Embryonic facial prominence (tissue), 1 donor: ENCODE data around the gene BAIAP2.
"Not testable (repeated sequence)": the region's sequence is repeated elsewhere in the genome, so short reads cannot be mapped to it uniquely, and the experiment has no call there.

ENCODE experiments used
- DNase-seq: peaks from one replicate; pipeline ENCODE4 v3.0.0-alpha.2; 2016; ENCODE audit errors: extremely low spot score

The BAIAP2 gene

DNA sequence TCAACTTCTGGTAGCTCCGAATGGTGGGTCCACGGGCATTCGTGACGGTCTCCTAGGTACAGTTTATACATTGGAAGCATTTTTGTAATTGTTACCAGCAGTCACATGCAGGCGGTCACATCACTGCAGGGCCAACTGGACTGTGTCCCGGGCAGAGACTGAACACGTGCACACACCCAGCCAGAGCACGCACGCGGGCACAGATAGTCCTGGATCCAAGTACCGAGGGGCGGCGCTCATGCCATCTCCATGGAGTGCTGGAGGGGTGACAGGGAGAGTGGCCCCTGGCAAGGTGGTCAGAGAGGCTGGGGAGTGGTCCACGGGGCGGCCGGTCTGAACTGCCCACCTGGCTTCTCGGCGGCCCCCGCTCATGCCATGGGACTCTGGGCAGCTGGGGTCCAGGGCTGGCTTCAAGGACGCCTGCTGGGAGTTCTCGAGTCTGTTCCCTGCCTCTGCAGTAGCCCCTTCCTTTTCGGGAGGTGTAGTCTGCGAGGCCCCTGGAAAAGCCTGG is 34.2 kb downstream of the BAIAP2 start:
- no peak for DNase-seq

DNA sequence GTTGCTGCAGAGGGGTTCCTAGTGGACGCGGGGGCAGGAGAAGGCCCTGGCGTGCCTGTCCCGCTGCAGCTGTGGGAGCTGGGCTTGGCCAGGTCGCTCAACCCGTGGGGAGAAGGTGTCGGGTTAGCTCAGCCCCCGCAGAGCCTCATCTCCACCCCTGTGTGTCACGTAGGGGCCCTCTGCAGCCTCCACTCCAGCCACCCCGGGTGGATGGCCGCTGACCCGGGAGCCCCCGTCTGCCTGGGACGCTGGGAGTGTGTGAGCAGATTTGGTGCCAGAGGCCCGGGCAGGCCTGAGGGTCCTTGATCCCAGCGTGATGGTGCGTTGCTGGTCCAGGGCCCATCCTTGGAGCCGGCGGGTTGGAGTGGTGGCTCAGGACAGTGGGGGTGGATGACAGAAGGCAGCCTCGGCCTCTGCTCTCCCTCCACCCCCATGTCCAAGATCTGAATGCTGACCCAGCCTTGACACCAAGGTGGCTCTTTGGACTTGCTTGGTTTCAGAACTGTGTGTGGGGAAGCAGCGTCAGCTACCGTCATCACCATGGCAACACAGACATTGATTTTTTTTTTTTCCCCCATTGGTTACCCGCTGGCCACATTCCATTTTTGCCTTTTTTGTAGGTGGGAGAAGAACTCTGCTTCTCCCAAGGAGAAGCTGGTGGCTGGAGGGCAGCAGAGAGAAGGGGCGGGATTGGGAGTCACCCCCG is 35.7 kb downstream of the BAIAP2 start:
- no peak for DNase-seq

DNA sequence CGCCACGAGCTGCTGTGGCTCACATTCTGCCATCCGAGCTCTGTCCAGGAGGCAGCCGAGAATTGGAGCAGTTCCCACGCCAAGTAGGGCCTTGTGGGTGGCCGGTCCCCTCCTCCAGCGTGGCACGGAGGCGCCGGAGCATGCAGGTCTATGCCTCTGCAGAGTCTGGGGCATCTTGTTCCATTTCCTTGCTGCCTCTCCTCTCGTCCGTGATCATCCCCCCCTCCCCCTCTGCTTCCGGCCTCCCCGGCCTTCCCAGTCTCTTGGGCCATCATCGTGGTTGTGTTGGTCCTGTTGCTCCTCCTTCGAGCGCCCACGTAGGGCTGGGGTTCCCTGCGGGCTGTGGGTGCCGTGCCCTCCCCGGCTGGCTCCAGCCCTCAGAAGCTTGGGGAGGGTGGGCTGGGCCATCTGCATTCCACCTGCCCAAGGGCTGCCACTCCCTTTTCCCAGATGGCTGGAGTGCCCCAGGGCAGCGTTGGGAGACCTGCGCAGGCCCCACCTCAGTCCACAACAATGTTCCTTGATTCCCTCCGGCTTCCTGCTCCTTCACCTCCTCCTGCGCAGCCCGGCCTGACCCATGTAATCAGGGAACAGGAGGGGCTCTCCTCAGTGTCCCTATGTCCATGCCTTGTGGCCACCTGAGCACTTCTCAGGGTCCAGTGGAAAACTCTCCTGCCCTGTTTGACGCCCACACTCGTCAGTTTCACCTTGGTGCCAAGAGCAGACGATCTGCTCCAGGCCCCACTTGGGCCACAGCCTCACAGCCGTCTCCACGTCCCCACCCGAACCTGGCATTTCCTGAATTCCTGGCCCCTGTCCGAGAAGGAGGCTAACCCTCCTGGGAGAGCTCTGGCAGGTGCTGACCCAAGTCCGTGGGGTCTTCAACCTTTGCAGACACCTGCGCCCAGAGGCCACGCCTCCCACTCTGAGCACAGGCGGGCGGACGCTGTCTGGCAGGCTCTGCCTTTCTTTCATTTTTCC is 37.1 kb downstream of the BAIAP2 start:
- DNase-seq, result no peak

DNA sequence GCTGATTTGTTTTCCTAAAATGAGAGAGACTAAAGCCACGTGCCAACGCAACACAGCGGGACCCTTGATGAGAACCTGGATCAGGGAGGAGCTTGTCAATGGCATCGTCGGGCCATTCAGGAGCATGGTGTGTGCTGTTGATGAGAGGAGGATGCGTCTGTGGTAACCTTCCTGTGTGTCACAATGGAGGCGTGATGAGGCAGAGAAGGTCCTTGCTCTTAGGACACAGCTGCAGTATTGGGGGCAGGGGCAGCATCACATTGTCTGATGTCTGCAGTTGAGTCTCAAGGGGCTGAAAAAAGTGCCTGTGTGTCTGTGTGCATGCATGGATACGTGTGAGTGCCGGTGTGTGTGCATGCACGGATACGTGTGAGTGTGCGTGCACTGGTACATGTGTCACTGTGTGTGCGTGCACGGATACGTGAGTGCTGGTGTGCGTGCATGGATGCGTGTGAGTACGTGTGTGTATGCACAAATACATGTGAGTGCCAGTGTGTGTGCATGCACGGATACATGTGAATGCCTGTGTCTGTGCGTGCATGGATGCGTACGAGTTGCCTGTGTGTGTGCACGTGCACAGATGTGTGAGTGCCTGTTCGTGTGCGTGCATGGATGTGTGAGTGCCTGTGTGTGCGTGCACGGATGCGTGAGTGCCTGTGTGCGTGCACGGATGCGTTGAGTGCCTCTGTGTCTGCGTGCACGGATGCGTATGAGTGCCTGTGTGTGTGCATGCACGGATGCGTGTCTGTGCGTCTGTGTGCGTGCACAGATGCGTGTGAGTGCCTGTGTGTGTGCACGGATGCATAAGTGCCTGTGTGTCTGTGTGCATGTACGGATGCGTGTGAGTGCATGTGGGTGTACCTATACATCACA is 39.3 kb downstream of the BAIAP2 start:
- DNase-seq, result no peak

DNA sequence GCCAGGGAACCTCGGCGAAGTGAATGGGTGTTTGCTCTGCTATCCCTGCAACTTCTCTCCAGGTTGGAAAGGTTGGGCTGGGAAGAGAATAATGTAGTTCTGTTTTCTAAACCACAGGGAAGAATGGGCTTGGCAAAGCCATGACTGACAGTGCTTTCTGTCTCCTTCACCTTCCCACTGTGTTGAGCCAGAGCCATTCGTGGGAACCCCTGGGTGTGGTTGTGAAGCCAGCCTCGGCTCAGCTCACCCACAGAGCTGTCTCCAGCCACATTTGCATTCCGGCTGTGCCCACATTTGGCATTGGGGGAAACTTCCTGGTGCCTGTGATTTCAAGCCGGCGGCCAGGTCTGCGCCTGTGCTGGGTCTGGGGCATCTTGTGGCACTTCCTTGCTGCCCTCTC is 39.9 kb downstream of the BAIAP2 start:
- DNase-seq, result no peak

DNA sequence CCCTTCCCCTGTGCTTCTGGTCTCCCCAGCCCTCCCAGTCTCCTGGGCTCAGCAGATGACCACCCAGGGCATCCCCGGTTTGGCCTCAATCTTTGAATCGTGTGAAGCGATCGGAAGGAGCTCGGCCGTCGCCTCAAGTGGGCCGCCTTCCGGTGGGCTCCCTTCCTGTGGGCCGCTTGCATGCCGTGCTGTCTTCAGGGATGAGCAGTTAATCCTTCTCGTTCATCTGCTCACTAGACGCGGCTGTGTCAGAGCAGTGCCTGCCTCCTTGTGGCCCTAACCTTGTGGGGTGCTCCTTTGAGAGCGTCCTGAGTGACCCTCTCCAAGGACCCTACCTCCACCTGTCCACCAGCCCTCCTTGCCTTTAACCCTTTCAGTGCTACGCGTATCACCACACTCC is 40.4 kb downstream of the BAIAP2 start:
- DNase-seq, result no peak

DNA sequence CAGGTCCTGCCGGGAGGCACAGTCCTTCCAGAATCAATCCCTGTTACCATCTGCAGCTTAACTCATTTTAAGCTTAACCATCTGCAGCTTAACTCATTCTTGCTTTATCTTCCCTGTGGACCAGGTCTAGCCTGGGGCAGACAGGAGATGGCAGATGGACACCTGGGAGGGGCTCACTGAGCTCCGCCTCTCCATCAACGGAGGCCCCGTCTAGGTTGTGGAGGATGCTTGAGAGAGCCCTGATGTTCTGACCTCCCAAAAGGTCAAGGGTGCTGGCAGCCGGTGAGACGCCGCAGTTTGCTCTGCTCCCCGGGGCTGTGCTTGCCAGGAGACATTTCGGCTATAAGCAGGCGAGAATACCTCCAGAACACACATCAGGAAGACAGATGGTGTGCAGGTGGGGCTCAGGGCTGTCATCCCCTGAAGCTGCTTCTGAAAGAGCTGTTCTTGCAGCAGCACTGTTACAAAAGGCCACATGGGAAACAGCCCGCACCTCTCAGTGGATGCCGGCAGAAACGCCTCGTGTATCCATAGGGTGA is 41.3 kb downstream of the BAIAP2 start:
- no peak for DNase-seq

DNA sequence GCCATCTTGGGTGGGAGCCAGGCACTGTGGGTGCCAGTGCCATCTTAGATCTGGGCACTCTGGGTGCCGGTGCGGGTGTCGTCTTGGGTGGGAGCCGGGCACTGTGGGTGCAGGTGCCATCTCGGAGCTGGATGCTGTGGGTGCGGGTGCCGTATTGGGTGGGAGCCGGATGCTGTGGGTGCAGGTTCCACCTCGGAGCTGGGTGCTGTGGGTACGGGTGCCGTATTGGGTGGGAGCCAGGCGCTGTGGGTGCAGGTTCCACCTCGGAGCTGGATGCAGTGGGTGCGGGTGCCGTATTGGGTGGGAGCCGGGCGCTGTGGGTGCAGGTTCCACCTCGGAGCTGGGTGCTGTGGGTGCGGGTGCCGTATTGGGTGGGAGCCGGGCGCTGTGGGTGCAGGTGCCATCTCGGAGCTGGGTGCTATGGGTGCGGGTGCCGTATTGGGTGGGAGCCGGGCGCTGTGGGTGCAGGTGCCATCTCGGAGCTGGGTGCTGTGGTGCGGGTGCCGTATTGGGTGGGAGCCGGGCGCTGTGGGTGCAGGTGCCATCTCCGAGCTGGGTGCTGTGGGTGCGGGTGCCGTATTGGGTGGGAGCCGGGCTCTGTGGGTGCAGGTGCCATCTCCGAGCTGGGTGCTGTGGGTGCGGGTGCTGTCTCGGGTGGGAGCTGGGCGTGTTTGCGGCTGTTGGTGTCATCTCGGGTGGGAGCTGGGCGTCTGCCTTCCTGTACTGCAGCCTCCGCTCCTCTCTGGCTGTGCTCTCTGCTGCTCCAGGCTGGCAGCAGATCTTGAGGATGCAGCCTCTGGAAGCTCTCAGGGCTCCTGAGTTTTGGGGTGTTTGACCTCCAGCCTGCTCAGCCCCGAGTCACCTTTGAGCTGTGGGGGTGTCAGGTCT is 43.3 kb downstream of the BAIAP2 start:
- not testable (repeated sequence) for DNase-seq

DNA sequence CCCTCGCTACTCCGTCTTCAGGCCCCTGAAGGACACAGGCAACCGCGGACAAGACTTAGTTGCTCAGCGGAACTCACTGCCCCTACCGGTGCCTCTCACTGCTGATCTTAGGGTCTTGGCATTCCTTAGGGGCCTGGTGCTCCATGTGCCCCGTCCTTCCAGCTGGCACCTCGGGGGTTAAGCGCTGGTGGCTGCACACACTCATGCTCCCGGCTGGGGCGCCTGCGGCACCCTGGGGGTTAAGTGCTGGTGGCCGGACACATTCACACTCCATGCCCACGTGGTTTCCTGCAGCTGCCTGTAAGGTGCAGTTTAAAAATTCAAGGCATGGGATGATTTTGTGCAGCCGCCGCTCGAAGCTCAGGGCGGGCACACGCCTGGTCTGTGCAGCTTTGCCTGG is 45.1 kb downstream of the BAIAP2 start:
- no peak for DNase-seq

DNA sequence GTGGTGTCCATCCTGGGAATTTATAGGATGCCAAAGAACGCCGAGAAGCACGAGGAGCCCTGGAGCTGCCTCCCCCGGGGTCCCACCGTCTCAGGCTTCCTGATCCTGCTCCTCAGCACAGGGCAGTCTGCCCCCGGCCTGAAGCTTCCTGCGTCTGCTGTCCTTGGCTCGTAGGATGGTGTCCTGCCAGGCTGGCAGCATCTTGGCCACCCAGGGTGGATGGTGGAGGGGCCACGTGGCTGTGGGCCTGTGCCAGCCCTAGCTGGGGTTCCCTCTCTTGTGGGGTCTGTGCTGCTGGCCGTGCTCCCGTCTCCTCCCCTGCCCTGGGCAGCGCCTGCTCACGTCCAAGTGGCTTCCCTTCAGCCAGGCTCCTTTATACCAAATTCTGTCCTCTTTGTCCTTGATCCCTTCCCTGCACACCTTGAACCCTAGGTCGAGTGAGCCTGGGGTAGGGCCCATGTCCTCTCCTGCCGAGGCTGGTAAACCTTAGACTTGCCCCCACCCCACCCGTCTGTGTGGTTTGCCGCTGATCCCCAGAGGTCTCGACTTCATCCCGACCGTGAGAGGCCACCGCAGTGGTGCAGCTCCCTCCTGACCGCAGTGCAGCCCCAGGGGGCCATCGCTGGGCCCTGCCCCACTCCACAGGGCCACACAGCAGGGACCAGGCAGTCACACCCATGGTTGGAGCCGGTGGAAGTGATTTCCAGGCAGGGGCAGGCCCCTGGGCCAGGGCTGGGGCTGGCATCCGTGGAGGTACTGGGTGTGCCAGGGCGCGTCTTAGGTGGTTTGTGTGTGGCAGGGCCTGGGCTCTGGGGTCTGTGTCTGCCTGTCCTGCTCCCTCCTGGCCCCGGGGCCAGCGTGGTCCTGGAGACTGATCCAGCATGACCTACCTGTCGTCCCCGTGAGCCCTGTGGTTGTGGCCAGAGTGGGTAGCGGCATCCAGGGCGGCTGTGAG is 46.5 kb downstream of the BAIAP2 start:
- DNase-seq, result no peak

DNA sequence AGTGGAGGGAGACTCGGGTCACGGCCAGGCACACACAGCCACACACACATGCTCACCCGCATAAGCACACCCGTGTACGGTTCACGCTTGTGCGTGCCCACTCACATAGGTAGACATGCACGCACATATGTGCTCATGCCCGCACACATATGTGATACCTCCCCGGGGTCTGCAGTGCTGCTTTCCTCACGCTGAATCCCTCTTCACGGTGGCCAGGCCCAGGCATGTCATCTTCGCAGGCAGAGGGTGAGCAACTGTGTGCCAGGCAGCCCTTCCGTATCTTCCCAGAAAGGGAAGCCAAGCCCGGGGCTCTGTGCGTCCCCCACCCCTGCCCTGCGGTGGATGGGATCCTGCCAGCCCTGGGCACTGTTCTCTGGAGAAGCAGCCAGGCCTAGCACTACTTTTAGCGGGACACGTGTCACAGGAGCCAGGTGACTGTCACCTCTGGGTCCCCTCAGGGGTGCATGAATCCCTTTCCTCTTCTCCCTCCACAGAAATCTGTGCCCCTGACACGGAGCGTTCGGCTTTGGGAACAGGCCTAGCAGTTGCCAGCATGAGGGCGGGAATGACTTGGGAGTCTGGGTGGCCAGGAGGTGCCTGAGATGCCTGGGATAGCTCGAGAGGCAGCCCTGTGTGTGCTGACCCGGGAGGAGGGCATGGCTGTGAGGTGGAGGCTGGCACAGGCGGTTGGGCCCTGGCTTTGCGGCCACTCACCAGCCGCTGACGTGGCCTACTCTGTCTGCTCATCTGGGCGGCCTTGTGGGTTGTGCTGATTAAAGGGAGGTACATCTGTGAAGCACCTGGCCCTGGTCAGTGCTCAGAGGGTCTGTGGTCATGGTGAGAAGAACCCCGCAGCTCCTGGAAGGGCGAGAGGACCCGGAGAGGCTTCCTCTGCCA is 47.5 kb downstream of the BAIAP2 start:
- DNase-seq, result no peak

DNA sequence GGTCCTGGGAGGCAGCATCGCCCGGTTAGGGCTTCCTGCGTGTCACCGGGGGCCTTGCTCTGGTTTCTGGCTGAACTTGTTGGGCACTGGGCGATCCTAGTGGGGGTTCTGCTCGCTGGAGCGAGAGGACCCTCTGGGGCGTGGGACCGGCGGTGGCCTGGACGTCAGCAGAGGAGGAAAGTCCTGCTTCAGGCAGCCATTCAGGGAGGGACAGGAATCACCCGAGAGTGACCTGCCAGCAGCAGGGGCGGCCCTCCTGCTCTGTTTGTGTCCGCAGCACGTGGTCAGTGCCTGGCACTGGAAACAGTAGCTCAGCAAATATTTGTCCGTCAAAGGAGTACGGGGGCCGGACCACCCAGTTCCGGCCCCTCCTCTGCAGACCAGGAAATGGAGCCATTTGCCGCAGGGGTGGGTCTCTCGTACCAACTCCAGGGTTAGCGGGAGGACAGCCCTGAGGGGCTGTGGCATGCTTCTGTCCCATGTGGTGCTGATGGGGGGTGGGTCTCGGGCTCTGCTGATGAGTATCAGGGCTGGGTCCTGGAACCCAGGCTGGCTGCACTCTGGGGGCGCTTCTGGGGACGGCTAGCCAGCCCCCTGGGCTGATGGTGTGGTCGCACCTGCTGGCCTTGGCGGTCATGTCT is 48.3 kb downstream of the BAIAP2 start:
- DNase-seq, result no peak

DNA sequence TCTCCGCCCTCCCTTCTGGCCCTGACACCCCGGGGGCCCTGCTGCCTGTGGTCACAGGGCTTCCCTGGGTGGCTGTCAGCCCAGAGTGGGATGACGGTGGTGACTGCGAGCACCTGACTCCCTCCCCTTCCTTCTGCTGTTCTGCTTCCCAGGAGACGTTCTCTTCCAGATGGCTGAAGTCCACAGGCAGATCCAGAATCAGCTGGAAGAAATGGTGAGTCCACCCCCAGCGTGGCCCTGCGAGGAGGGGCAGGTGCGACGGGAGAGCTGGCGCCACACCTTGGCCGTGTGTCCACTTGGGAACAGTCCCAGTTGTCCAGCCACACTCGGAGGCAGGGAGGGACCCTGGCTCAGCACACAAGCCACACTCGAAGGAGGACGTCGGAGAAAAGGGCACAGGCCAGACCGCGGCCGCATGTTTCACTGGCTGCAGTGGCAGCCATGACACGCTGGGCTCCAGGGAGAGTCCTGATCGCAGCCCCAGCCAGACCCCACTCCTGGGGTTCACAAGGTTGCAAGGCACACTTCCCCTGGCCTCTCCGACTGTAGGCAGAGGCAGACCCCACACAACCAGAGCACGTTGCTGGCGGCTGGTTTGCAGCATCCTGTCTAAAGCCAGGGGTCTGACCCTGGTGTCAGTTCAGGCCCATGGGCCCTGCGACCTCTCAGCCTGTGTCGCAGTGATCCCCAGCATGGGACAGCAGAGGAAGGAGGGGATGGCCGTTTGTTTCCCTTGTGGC is 49.9 kb downstream of the BAIAP2 start:
- DNase-seq, result no peak

DNA sequence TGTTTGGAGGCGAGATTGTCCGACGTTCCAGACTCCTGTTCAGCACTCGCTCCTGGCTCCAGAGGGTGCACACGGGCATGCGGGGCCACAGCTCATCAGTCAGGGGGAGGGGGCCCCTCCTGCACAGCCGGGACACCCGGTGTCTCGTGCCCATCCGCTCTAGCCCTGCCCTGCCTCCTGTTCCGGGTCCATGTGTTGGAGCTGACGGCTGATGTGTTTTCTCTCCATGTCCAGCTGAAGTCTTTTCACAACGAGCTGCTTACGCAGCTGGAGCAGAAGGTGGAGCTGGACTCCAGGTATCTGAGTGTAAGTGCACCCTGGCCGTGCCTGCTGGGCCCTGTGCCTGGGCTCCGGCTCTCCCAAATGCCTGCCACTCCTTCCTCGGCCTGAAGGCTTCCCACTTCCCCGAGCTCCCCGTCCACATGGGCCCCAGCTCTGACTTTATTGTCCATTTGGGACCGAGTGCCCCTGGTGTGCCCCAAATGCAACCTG is 50.5 kb downstream of the BAIAP2 start:
- no peak for DNase-seq

DNA sequence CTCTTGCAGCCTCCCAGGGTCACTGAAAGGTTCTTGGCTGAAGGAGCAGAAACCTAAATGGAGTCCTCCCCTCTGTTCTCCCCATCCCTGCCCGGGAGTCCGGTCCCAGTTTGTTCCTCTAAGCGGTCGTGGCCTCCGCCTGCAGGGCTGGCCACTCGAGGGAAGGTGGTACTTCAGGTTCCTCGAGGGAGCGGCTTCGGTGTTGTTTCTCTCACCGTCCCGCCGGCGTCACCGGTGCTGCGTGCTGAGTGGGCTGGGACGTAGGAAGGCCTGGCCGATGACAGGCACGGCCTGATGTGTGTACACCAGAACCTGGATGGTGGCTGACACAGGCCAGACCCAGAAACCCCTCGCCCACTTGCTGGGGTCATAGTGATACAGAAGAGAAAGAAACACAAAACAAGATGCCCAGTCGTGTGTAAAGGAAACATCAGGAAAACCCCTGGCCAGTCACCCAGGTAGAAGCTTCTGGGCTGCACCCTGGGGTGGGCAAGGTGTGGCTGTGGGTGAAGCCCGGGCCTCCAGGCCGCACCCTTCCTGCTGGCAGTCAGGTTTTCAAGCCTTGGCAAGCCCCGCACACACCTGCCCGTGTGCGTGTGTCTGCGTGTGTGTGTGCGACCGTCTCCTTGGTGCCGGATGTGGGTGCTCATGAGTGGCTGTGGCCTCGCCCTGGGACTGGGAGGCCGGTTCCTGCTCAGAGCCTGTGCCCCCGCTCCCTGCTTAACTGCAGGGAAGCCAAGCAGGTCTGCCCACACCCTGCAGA is 52.0 kb downstream of the BAIAP2 start:
- no peak for DNase-seq
